Activated CD4-positive, alpha-beta T cell treated with anti-CD3 and anti-CD28 coated beads, Interleukin-2, amount 10 ng/mL, durations not matched to agents 7 days and 5 days (primary cell): ENCODE measurements around the gene PDS5A. TPM values are rescaled to one million over a fixed set of nuclear protein-coding genes. Genes with fewer than 3 reads are reported as not detected.
"Not testable (repeated sequence)": the region's sequence is repeated elsewhere in the genome, so short reads cannot be mapped to it uniquely, and the experiment has no call there.

ENCODE experiments used
- CTCF ChIA-PET: fragments of 350-600 bp; sonication (Branson Sonifier 250); formaldehyde crosslinking; loops from one replicate; lab custom pipeline; 2021; ENCODE audit warnings: antibody characterized with exemption; lab: Charles Lee
- POLR2A ChIA-PET: fragments of 350-600 bp; sonication (Branson Sonifier 250); formaldehyde crosslinking; loops from one replicate; lab custom pipeline; 2021; ENCODE audit warnings: antibody characterized with exemption; lab: Charles Lee
- DNase-seq: peaks from one replicate; pipeline ENCODE4 v3.0.0-alpha.2; 2020
- H3K27ac Mint-ChIP-seq: one replicate; pipeline ENCODE4 v1.8.0; 2021; ENCODE audit warnings: mild to moderate bottlenecking, moderate library complexity, mixed read lengths
- H3K27me3 Mint-ChIP-seq: one replicate; pipeline ENCODE4 v1.8.0; 2021; ENCODE audit warnings: mixed read lengths
- H3K36me3 Mint-ChIP-seq: one replicate; pipeline ENCODE4 v1.8.0; 2021; ENCODE audit warnings: low read depth, mixed read lengths
- H3K4me1 Mint-ChIP-seq: one replicate; pipeline ENCODE4 v1.8.0; 2021; ENCODE audit warnings: mixed read lengths
- H3K4me3 Mint-ChIP-seq: one replicate; pipeline ENCODE4 v1.8.0; 2021; ENCODE audit warnings: mild to moderate bottlenecking, moderate library complexity, mixed read lengths
- H3K9me3 Mint-ChIP-seq: one replicate; pipeline ENCODE4 v1.8.0; 2021; ENCODE audit warnings: mixed read lengths
- total RNA-seq, 2 experiments: library from RNA; stranded (reverse); gene quantifications; one replicate each; pipeline ENCODE4 v1.2.3, GENCODE V29; 2021

The PDS5A gene
- total RNA-seq, 2 experiments from 2014 or later, result 108 to 116 TPM

- no peak for DNase-seq
- H3K9me3 Mint-ChIP-seq, result no peaks in the 10 kb centered on the region
- no peaks in the 10 kb centered on the region for H3K27me3 Mint-ChIP-seq
- POLR2A ChIA-PET, result no interaction called here
- no peak overlapping the region for H3K27ac Mint-ChIP-seq
- no peaks in the 10 kb centered on the region for H3K36me3 Mint-ChIP-seq
- CTCF ChIA-PET, result no interaction called here
- H3K4me3 Mint-ChIP-seq, result no peak overlapping the region
- H3K4me1 Mint-ChIP-seq, result no peaks in the 10 kb centered on the region
These were observed 9.8 kb upstream of the PDS5A start for GRCh38 chr4:39987485-39987884.

DNA sequence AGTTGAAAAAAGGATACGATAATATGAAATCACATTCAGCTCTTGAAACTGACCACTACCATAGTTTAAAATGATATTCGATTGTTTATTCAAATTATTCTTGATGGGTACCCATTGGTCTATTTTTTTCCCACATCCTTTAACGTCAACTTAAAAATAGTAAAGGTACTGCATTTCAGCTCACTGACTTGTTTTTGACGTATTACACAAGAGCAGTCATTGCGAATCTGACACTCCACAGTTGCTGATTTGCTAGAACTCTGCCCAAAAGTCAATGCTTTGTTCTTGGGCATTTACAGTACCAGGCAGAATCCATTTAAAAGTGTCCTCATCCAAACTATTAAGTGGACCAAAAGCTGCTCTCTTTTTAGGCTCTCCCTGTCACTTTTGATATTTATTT lies 1.2 kb upstream of the PDS5A start:
- H3K27ac Mint-ChIP-seq, result no peak overlapping the region
- peaks cover 27% of the 10 kb centered on the region for H3K4me1 Mint-ChIP-seq
- POLR2A ChIA-PET, result interaction anchor here (0.6 to 0.7 kb wide), 2 partner anchors 226 to 1123 kb away, joined by 3 read pairs; no protein-coding TSS in a partner anchor
- H3K9me3 Mint-ChIP-seq, result no peaks in the 10 kb centered on the region
- H3K36me3 Mint-ChIP-seq, result peaks cover 19% of the 10 kb centered on the region
- DNase-seq, result no peak
- H3K4me3 Mint-ChIP-seq, result no peak overlapping the region
- CTCF ChIA-PET, result interaction anchor here (0.6 to 2.3 kb wide), 13 partner anchors 8 to 519 kb away, joined by 3 to 7 read pairs (median 4); partner anchors contain the start of genes LIAS, RPL9 and SMIM14
- H3K27me3 Mint-ChIP-seq, result no peaks in the 10 kb centered on the region

DNA sequence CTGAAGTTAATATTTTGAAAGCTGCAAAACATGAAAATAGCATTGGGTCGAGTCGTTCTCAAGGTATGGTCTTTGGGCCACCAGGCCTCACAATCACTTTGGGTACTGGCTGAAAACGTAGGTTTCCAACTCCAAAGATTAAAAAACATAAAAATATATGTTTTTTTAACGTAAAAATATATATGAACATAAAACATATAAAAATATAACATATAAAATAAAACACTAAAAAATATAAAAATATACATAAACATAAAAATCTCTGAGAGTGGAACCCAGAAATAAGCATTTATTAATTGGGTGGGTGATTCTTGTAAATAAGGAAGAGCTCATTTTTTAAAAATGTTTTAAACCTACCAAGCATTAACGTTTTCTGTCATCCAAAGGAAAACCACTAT lies 666 bp upstream of the PDS5A start:
- H3K27ac Mint-ChIP-seq, result peak overlapping the region; percentile 98
- H3K27me3 Mint-ChIP-seq, result no peaks in the 10 kb centered on the region
- no peak for DNase-seq
- peak overlapping the region; percentile 86 for H3K4me3 Mint-ChIP-seq
- ChIA-PET POLR2A (interaction anchor here (0.6 kb wide), 1 partner anchor 227 kb away, joined by 3 read pairs; no protein-coding TSS in a partner anchor), CTCF (interaction anchor here (0.6 to 2.3 kb wide), 23 partner anchors 8 to 519 kb away, joined by 3 to 7 read pairs (median 4); partner anchors contain the start of genes LIAS, N4BP2, RPL9 and SMIM14)
- peaks cover 32% of the 10 kb centered on the region for H3K4me1 Mint-ChIP-seq
- peaks cover 22% of the 10 kb centered on the region for H3K36me3 Mint-ChIP-seq
- H3K9me3 Mint-ChIP-seq, result no peaks in the 10 kb centered on the region

DNA sequence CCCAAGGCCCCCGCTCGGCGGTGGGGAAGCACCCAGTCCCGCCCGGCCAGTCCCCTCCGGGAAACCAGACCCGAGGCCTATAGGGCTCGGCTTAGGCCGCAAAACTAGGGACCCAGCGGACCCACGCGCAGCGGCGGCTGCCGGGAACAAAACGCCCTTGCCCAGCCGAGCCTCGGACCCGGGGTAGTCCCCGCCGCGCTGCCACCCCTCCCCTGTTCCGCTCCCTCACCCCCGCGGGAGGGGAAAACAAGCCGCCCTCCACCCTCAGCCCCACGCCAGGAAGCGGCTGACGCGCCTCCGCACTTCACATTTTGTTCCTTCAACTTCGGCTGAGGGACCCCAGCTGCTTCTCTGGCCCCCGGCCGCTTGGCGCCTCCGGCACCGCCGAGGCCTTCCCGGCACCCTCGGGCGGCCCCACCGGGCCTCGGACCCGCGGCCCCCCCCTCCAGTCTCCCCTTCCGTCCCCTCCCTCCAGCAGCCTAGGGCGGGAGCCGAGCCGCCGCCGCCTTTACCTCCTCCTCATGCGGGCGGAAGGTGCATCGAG lies 694 bp downstream of the PDS5A start:
- H3K36me3 Mint-ChIP-seq, result peaks cover 28% of the 10 kb centered on the region
- H3K4me3 Mint-ChIP-seq, result peak overlapping the region; percentile 90
- H3K27ac Mint-ChIP-seq, result peak overlapping the region; percentile 89
- POLR2A ChIA-PET, result no interaction called here
- DNase-seq, result peak; percentile 47
- H3K27me3 Mint-ChIP-seq, result no peaks in the 10 kb centered on the region
- CTCF ChIA-PET, result interaction anchor here (2.3 kb wide), 1 partner anchor 517 kb away, joined by 7 read pairs; the partner anchor contains the start of genes LIAS and RPL9
- H3K4me1 Mint-ChIP-seq, result peaks cover 37% of the 10 kb centered on the region
- H3K9me3 Mint-ChIP-seq, result no peaks in the 10 kb centered on the region

GRCh38 chr4:39976141-39976944 lies 1.4 kb downstream of the PDS5A start:
- Mint-ChIP-seq H3K27me3 (no peaks in the 10 kb centered on the region), H3K36me3 (peaks cover 28% of the 10 kb centered on the region), H3K9me3 (no peaks in the 10 kb centered on the region), H3K27ac (peak overlapping the region; percentile 89), H3K4me3 (peak overlapping the region; percentile 90), H3K4me1 (peaks cover 38% of the 10 kb centered on the region)
- DNase-seq, result peak; percentile 75
- CTCF ChIA-PET, result interaction anchor here (1.2 to 2.9 kb wide), 3 partner anchors 491 to 517 kb away, joined by 3 to 9 read pairs (median 7); partner anchors contain the start of genes LIAS and RPL9
- POLR2A ChIA-PET, result no interaction called here

- Mint-ChIP-seq H3K9me3 (no peaks in the 10 kb centered on the region), H3K27ac (peak overlapping the region; percentile 89), H3K4me3 (peak overlapping the region; percentile 90), H3K4me1 (peaks cover 45% of the 10 kb centered on the region), H3K36me3 (peaks cover 29% of the 10 kb centered on the region), H3K27me3 (no peaks in the 10 kb centered on the region)
- DNase-seq, result no peak
- CTCF ChIA-PET, result interaction anchor here (0.5 to 2.9 kb wide), 4 partner anchors 10 to 507 kb away, joined by 3 to 9 read pairs (median 4); no protein-coding TSS in a partner anchor
- POLR2A ChIA-PET, result no interaction called here
These were observed 2.1 kb downstream of the PDS5A start for GRCh38 chr4:39975488-39976089.

GRCh38 chr4:39973052-39973451 lies 4.7 kb downstream of the PDS5A start:
- not testable (repeated sequence) for H3K9me3 Mint-ChIP-seq, H3K27me3 Mint-ChIP-seq, H3K4me3 Mint-ChIP-seq, DNase-seq
- ChIA-PET CTCF (interaction anchor here (0.5 to 1.3 kb wide), 2 partner anchors 17 to 77 kb away, joined by 3 read pairs; no protein-coding TSS in a partner anchor), POLR2A (interaction anchor here (0.7 kb wide), 1 partner anchor 270 kb away, joined by 4 read pairs; no protein-coding TSS in a partner anchor)
- Mint-ChIP-seq H3K36me3 (peaks cover 37% of the 10 kb centered on the region), H3K4me1 (peaks cover 48% of the 10 kb centered on the region), H3K27ac (peak overlapping the region; percentile 76)

DNA sequence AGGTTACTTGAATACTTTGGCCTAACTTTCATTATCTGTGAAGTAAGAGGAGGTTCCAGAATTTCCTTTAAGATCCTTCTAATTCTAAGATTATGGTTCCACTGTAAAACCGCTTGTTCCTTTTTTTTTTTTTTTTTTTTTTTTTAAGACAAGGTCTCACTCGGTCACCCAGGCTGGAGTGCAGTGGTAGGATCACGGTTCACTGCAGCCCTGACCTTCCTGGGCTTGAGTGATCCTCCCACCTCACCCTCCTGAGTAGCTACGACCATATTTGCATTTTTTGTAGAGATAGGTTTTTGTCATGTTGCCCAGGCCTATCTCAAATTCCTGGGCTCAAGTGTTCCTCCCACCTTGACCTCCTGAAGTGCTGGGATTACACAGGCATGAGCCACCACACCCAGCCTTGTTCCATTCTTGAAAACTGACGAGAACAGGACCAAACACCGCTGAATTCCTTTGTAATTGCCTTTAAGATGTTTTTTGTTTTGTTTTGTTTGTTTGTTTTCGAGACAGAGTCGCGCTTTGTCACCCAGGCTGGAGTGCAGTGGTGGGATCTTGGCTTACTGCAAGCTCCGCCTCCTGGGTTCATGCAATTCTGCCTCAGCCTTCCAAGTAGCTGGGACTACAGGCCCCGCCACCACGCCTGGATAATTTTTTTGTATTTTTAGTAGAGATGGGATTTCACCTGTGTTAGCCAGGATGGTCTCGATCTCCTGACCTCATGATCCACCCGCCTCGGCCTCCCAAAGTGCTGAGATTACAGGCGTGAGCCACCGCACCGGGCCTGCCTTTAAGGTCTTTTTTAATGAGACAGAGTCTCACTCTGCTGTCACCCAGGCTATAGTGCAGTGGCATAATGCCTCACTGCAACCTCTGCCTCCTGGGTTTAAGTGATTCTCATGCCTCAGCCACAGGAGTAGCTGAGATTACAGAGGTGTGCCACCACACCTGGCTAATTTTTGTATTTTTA lies 6.8 kb downstream of the PDS5A start:
- peak overlapping the region; percentile 60 for H3K27ac Mint-ChIP-seq

GRCh38 chr4:39963656-39964055 lies 14.1 kb downstream of the PDS5A start:
- Mint-ChIP-seq H3K4me1 (peaks cover 20% of the 10 kb centered on the region), H3K27ac (no peak overlapping the region), H3K4me3 (no peak overlapping the region), H3K9me3 (no peaks in the 10 kb centered on the region), H3K36me3 (peaks cover 33% of the 10 kb centered on the region), H3K27me3 (no peaks in the 10 kb centered on the region)
- ChIA-PET POLR2A (no interaction called here), CTCF (interaction anchor here (1.1 kb wide), 1 partner anchor 14 kb away, joined by 3 read pairs; the partner anchor contains the start of gene PDS5A)
- DNase-seq, result no peak

More for the DNA sequence above, 6.8 kb downstream of the PDS5A start:
- H3K9me3 Mint-ChIP-seq, result no peaks in the 10 kb centered on the region
- H3K4me3 Mint-ChIP-seq, result no peak overlapping the region
- peaks cover 46% of the 10 kb centered on the region for H3K4me1 Mint-ChIP-seq
- ChIA-PET POLR2A (no interaction called here), CTCF (no interaction called here)
- no peaks in the 10 kb centered on the region for H3K27me3 Mint-ChIP-seq
- DNase-seq, result no peak
- H3K36me3 Mint-ChIP-seq, result peaks cover 32% of the 10 kb centered on the region

DNA sequence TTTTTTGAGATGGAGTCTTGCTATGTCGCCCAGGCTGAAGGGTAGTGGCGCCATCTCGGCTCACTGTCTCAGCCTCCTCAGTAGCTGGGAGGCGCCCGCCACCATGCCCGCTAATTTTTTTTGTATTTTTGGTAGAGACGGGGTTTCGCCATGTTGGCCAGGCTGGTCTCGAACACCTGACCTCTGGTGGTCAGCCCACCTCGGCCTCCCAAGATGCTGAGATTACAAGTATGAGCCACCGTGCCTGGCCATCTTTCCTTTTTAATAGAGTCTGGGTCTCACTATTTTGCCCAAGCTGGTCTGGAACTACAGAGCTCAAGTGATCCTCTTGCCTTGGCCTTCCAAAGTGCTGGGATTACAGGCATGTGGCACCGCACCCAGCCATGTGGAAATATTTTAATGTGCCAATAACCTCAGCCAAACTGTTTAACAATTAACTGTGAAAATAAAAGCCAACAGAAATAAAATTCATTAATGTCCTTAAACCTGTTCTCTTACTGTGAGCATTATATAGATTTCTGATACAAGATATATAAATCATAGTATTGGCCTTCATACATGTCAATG lies 16.3 kb downstream of the PDS5A start:
- Mint-ChIP-seq H3K27ac (no peak overlapping the region), H3K4me3 (no peak overlapping the region), H3K4me1 (peaks cover 18% of the 10 kb centered on the region), H3K27me3 (no peaks in the 10 kb centered on the region), H3K36me3 (peaks cover 34% of the 10 kb centered on the region), H3K9me3 (no peaks in the 10 kb centered on the region)
- ChIA-PET CTCF (interaction anchor here (1.7 kb wide), 1 partner anchor 25 kb away, joined by 5 read pairs; no protein-coding TSS in a partner anchor), POLR2A (no interaction called here)
- no peak for DNase-seq

DNA sequence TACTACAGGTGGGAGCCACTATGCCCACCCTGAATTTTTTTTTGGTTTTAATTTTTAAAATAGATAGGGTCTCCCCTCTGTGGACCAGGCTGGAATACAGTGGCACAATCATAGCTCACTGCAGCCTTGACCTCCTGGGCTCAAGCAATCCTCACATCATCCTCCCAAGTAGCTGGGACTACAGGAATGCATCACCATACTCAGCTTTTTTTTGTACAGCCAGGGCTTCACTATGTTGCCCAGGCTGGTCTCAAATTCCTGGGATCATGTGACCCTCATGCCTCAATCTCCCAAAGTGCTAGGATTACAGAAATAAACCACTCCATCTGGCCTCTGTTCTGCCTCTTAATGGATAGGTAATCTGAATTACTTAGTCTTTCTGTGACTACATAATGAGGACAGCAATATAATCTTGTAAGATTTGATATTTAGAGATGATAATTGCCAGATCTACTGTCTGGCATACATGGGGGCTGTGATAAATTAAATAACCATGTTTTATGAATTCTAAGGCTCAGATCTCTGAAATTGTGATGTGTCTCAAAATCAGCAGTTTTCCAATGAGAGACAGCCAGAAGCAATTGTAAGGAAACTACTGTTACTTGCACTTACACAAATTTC lies 26.7 kb downstream of the PDS5A start:
- Mint-ChIP-seq H3K4me3 (no peak overlapping the region), H3K4me1 (peaks cover 25% of the 10 kb centered on the region), H3K9me3 (no peaks in the 10 kb centered on the region), H3K27me3 (no peaks in the 10 kb centered on the region), H3K27ac (no peak overlapping the region), H3K36me3 (peaks cover 10% of the 10 kb centered on the region)
- no peak for DNase-seq
- ChIA-PET CTCF (interaction anchor here (1.0 to 1.6 kb wide), 2 partner anchors 13 to 16 kb away, joined by 3 to 6 read pairs; no protein-coding TSS in a partner anchor), POLR2A (no interaction called here)
